WTC11 (cell line): ENCODE data around the gene UQCRHL. TPM values are rescaled to one million over a fixed set of nuclear protein-coding genes. Genes with fewer than 3 reads are reported as not detected.

ENCODE experiments used
- ATAC-seq: fragments of 200-7000 bp; cut with Tn5 transposase; 2 replicates; pipeline ENCODE4 v1.10.0; 2021; ENCODE audit warnings: mild to moderate bottlenecking, moderate library complexity
- CTCF ChIA-PET: fragments of 300-600 bp; sonication (Branson Sonifier 250); formaldehyde crosslinking; loops from one replicate; lab custom pipeline; 2021; ENCODE audit warnings: antibody characterized with exemption; lab: Charles Lee
- POLR2A ChIA-PET: fragments of 350-600 bp; sonication (Branson Sonifier 250); formaldehyde crosslinking; loops from one replicate; lab custom pipeline; 2021; ENCODE audit warnings: antibody characterized with exemption; lab: Charles Lee
- DNase-seq: peaks from one replicate; pipeline ENCODE4 v3.0.0; 2021; ENCODE audit warnings: low spot score
- H3K27ac Mint-ChIP-seq: 2 replicates; pipeline ENCODE4 v1.8.0; 2021; ENCODE audit warnings: mixed read lengths
- H3K27me3 Mint-ChIP-seq: 2 replicates; pipeline ENCODE4 v1.8.0; 2021; ENCODE audit warnings: low read depth, mild to moderate bottlenecking, moderate library complexity, mixed read lengths
- H3K36me3 Mint-ChIP-seq: 2 replicates; pipeline ENCODE4 v1.8.0; 2021; ENCODE audit warnings: mixed read lengths
- H3K4me1 Mint-ChIP-seq: 2 replicates; pipeline ENCODE4 v1.8.0; 2022; ENCODE audit warnings: mixed read lengths
- H3K4me3 Mint-ChIP-seq: 2 replicates; pipeline ENCODE4 v1.8.0; 2021; ENCODE audit warnings: mild to moderate bottlenecking, moderate library complexity, mixed read lengths
- H3K9me3 Mint-ChIP-seq: 2 replicates; pipeline ENCODE4 v1.8.0; 2021; ENCODE audit warnings: mixed read lengths
- ATF1 ChIP-seq: sonication (generic); formaldehyde crosslinking; IDR thresholded peaks from 2 replicates; pipeline ENCODE4 v1.8.1; 2023; ENCODE audit warnings: mild to moderate bottlenecking, moderate library complexity, missing genetic modification reagents
- CREB1 ChIP-seq: sonication (generic); formaldehyde crosslinking; IDR thresholded peaks from 2 replicates; pipeline ENCODE4 v1.8.0; 2023; ENCODE audit warnings: mild to moderate bottlenecking, missing genetic modification reagents
- CREM ChIP-seq: sonication (generic); formaldehyde crosslinking; IDR thresholded peaks from 2 replicates; pipeline ENCODE4 v1.8.1; 2022; ENCODE audit warnings: mild to moderate bottlenecking, missing genetic modification reagents, moderate library complexity
- ELF4 ChIP-seq: sonication (generic); formaldehyde crosslinking; IDR thresholded peaks from 2 replicates; pipeline ENCODE4 v1.8.1; 2022; ENCODE audit warnings: low read depth, mild to moderate bottlenecking, moderate library complexity, missing genetic modification reagents
- ESRRA ChIP-seq: sonication (generic); formaldehyde crosslinking; IDR thresholded peaks from 2 replicates; pipeline ENCODE4 v1.8.1; 2022; ENCODE audit warnings: mild to moderate bottlenecking, missing genetic modification reagents, borderline replicate concordance
- FOXJ3 ChIP-seq: sonication (generic); formaldehyde crosslinking; IDR thresholded peaks from 2 replicates; pipeline ENCODE4 v1.9.0; 2021; ENCODE audit warnings: missing genetic modification reagents, mild to moderate bottlenecking, borderline replicate concordance
- FOXK1 ChIP-seq: sonication (generic); formaldehyde crosslinking; IDR thresholded peaks from 2 replicates; pipeline ENCODE4 v1.8.0; 2022; ENCODE audit warnings: mild to moderate bottlenecking, moderate library complexity, missing genetic modification reagents
- GABPB1 ChIP-seq: sonication (generic); formaldehyde crosslinking; IDR thresholded peaks from 2 replicates; pipeline ENCODE4 v1.8.1; 2023; ENCODE audit warnings: mild to moderate bottlenecking, missing genetic modification reagents
- HMGA2 ChIP-seq: fragments of 250-450 bp; sonication (Bioruptor Pico); IDR thresholded peaks from 2 replicates; pipeline ENCODE4 v1.4.0; 2021; ENCODE audit warnings: mild to moderate bottlenecking, moderate library complexity
- OVOL2 ChIP-seq: fragments of 250-450 bp; sonication (Bioruptor Pico); IDR thresholded peaks from 2 replicates; pipeline ENCODE4 v1.9.0; 2021; ENCODE audit warnings: mild to moderate bottlenecking, borderline replicate concordance
- TEAD1 ChIP-seq: sonication (generic); formaldehyde crosslinking; IDR thresholded peaks from 2 replicates; pipeline ENCODE4 v1.8.0; 2022; ENCODE audit warnings: mild to moderate bottlenecking, missing genetic modification reagents
- TEAD4 ChIP-seq: sonication (generic); formaldehyde crosslinking; IDR thresholded peaks from 2 replicates; pipeline ENCODE4 v1.8.0; 2022; ENCODE audit warnings: mild to moderate bottlenecking, missing genetic modification reagents
- ZBTB21 ChIP-seq: sonication (generic); formaldehyde crosslinking; IDR thresholded peaks from 2 replicates; pipeline ENCODE4 v1.8.1; 2023; ENCODE audit warnings: mild to moderate bottlenecking, missing genetic modification reagents, borderline replicate concordance
- ZNF219 ChIP-seq: sonication (generic); formaldehyde crosslinking; IDR thresholded peaks from 2 replicates; pipeline ENCODE4 v1.8.0; 2023; ENCODE audit warnings: missing genetic modification reagents, mild to moderate bottlenecking, borderline replicate concordance
- ZNF423 ChIP-seq: fragments of 250-450 bp; sonication (Bioruptor Pico); IDR thresholded peaks from 2 replicates; pipeline ENCODE4 v2.1.2; 2022; ENCODE audit warnings: mild to moderate bottlenecking, moderate library complexity
- total RNA-seq: library from RNA; stranded (reverse); gene quantifications from 3 replicates; pipeline ENCODE4 v1.2.3, GENCODE V29; 2021
- TF ChIP-seq, protein P1 (sequence below): fragments of 250-450 bp; sonication (Bioruptor Pico); IDR thresholded peaks from 2 replicates; pipeline ENCODE4 v1.9.0; 2021; ENCODE audit warnings: moderate library complexity, mild to moderate bottlenecking, inconsistent platforms, borderline replicate concordance
- TF ChIP-seq, protein P2 (sequence below): sonication (generic); formaldehyde crosslinking; conservative IDR thresholded peaks from 2 replicates; pipeline ENCODE4 v1.8.1; 2023; ENCODE audit warnings: mild to moderate bottlenecking, low read depth, missing genetic modification reagents, moderate library complexity
- TF ChIP-seq, protein P3 (sequence below): sonication (generic); formaldehyde crosslinking; IDR thresholded peaks from 2 replicates; pipeline ENCODE4 v1.8.1; 2023; ENCODE audit warnings: mild to moderate bottlenecking, moderate library complexity, missing genetic modification reagents
- TF ChIP-seq, protein P4 (sequence below): sonication (generic); formaldehyde crosslinking; IDR thresholded peaks from 2 replicates; pipeline ENCODE4 v1.8.0; 2023; ENCODE audit warnings: missing genetic modification reagents, mild to moderate bottlenecking, borderline replicate concordance
- TF ChIP-seq, protein P5 (sequence below): sonication (generic); formaldehyde crosslinking; IDR thresholded peaks from 2 replicates; pipeline ENCODE4 v1.8.0; 2022; ENCODE audit warnings: mild to moderate bottlenecking, missing genetic modification reagents

The UQCRHL gene
- total RNA-seq, 1 experiment from 2014 or later: 3.8 TPM

DNA sequence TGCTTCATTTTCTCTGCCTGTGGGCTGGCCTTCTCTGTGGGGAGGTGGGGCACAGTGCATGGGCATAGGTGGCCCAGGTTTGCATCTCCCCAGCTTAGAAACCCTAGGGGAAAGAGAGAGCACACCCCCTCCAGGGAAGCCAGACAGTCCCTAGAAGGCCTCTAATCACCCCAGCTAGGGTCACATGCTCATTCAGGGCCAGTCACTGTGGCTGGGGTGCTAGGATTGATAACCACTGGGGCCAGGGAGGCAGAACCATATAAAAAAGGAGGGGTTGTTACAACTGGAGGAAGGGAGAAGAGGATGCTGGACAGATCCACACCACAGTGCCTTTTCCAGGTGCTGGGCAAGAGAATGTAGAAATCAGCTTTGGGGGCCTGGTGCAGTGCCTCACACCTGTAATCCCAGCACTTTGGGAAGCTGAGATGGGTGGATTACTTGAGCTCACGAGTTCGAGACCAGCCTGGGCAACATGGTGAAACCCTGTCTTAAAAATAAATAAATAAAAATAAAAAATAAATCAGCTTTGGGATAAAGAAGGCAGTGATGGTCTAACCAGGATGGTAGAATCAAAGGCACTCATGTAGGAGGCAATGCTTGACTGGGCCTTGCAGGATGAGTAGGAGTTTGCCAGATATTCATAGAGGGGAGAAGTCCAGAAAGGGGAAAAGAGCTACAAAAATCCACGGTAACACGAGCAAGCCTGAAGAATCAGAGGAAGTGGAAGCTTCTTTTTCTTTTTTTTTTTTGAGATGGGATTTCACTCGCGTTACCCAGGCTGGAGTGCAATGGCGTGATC, 29.3 kb downstream of the UQCRHL start:
- ATAC-seq (no peak), DNase-seq (no peak)
- CTCF ChIA-PET: interaction anchor here (1.3 to 1.5 kb wide), 2 partner anchors 14 to 171 kb away, joined by 3 to 13 read pairs; no protein-coding TSS in a partner anchor
- H3K36me3 Mint-ChIP-seq: peaks cover 66% of the 10 kb centered on the region
- no peaks in the 10 kb centered on the region for H3K27me3 Mint-ChIP-seq
- no peaks in the 10 kb centered on the region for H3K4me1 Mint-ChIP-seq
- no peak overlapping the region for H3K4me3 Mint-ChIP-seq
- no peaks in the 10 kb centered on the region for H3K9me3 Mint-ChIP-seq
- POLR2A ChIA-PET: no interaction called here
- H3K27ac Mint-ChIP-seq: no peak overlapping the region
- TF ChIP-seq, protein P1, sequence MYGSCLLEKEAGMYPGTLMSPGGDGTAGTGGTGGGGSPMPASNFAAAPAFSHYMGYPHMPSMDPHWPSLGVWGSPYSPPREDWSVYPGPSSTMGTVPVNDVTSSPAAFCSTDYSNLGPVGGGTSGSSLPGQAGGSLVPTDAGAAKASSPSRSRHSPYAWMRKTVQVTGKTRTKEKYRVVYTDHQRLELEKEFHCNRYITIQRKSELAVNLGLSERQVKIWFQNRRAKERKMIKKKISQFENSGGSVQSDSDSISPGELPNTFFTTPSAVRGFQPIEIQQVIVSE: no peak
- TF ChIP-seq TEAD1 (no peak), ZNF219 (CRISPR knock-in tag) (no peak), ATF1 (no peak), ESRRA (CRISPR knock-in tag) (no peak), FOXK1 (no peak), FOXJ3 (CRISPR knock-in tag) (no peak), ZBTB21 (CRISPR knock-in tag) (no peak), ZNF423 (CRISPR knock-in tag) (no peak), GABPB1 (CRISPR knock-in tag) (no peak), OVOL2 (CRISPR knock-in tag) (no peak), HMGA2 (no peak), ELF4 (CRISPR knock-in tag) (no peak), TEAD4 (CRISPR knock-in tag) (no peak), CREB1 (CRISPR knock-in tag) (no peak), CREM (CRISPR knock-in tag) (no peak)
- TF ChIP-seq, protein P2, sequence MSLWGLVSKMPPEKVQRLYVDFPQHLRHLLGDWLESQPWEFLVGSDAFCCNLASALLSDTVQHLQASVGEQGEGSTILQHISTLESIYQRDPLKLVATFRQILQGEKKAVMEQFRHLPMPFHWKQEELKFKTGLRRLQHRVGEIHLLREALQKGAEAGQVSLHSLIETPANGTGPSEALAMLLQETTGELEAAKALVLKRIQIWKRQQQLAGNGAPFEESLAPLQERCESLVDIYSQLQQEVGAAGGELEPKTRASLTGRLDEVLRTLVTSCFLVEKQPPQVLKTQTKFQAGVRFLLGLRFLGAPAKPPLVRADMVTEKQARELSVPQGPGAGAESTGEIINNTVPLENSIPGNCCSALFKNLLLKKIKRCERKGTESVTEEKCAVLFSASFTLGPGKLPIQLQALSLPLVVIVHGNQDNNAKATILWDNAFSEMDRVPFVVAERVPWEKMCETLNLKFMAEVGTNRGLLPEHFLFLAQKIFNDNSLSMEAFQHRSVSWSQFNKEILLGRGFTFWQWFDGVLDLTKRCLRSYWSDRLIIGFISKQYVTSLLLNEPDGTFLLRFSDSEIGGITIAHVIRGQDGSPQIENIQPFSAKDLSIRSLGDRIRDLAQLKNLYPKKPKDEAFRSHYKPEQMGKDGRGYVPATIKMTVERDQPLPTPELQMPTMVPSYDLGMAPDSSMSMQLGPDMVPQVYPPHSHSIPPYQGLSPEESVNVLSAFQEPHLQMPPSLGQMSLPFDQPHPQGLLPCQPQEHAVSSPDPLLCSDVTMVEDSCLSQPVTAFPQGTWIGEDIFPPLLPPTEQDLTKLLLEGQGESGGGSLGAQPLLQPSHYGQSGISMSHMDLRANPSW (CRISPR knock-in tag): no peak
- TF ChIP-seq, protein P3, sequence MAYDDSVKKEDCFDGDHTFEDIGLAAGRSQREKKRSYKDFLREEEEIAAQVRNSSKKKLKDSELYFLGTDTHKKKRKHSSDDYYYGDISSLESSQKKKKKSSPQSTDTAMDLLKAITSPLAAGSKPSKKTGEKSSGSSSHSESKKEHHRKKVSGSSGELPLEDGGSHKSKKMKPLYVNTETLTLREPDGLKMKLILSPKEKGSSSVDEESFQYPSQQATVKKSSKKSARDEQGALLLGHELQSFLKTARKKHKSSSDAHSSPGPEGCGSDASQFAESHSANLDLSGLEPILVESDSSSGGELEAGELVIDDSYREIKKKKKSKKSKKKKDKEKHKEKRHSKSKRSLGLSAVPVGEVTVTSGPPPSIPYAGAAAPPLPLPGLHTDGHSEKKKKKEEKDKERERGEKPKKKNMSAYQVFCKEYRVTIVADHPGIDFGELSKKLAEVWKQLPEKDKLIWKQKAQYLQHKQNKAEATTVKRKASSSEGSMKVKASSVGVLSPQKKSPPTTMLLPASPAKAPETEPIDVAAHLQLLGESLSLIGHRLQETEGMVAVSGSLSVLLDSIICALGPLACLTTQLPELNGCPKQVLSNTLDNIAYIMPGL (CRISPR knock-in tag): no peak
- TF ChIP-seq, protein P4, sequence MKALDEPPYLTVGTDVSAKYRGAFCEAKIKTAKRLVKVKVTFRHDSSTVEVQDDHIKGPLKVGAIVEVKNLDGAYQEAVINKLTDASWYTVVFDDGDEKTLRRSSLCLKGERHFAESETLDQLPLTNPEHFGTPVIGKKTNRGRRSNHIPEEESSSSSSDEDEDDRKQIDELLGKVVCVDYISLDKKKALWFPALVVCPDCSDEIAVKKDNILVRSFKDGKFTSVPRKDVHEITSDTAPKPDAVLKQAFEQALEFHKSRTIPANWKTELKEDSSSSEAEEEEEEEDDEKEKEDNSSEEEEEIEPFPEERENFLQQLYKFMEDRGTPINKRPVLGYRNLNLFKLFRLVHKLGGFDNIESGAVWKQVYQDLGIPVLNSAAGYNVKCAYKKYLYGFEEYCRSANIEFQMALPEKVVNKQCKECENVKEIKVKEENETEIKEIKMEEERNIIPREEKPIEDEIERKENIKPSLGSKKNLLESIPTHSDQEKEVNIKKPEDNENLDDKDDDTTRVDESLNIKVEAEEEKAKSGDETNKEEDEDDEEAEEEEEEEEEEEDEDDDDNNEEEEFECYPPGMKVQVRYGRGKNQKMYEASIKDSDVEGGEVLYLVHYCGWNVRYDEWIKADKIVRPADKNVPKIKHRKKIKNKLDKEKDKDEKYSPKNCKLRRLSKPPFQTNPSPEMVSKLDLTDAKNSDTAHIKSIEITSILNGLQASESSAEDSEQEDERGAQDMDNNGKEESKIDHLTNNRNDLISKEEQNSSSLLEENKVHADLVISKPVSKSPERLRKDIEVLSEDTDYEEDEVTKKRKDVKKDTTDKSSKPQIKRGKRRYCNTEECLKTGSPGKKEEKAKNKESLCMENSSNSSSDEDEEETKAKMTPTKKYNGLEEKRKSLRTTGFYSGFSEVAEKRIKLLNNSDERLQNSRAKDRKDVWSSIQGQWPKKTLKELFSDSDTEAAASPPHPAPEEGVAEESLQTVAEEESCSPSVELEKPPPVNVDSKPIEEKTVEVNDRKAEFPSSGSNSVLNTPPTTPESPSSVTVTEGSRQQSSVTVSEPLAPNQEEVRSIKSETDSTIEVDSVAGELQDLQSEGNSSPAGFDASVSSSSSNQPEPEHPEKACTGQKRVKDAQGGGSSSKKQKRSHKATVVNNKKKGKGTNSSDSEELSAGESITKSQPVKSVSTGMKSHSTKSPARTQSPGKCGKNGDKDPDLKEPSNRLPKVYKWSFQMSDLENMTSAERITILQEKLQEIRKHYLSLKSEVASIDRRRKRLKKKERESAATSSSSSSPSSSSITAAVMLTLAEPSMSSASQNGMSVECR (CRISPR knock-in tag): no peak
- TF ChIP-seq, protein P5, sequence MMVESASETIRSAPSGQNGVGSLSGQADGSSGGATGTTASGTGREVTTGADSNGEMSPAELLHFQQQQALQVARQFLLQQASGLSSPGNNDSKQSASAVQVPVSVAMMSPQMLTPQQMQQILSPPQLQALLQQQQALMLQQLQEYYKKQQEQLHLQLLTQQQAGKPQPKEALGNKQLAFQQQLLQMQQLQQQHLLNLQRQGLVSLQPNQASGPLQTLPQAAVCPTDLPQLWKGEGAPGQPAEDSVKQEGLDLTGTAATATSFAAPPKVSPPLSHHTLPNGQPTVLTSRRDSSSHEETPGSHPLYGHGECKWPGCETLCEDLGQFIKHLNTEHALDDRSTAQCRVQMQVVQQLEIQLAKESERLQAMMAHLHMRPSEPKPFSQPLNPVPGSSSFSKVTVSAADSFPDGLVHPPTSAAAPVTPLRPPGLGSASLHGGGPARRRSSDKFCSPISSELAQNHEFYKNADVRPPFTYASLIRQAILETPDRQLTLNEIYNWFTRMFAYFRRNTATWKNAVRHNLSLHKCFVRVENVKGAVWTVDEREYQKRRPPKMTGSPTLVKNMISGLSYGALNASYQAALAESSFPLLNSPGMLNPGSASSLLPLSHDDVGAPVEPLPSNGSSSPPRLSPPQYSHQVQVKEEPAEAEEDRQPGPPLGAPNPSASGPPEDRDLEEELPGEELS: no peak
